Activated naive CD4-positive, alpha-beta T cell treated with anti-CD3 and anti-CD28 coated beads, Interleukin-2, amount 50 U/mL, for 72 hours (primary cell): ENCODE data around the gene CYP2B6. TPM values are rescaled to one million over a fixed set of nuclear protein-coding genes. Genes with fewer than 3 reads are reported as not detected.
"Not testable (repeated sequence)": the region's sequence is repeated elsewhere in the genome, so short reads cannot be mapped to it uniquely, and the experiment has no call there.

Experiments
- ATAC-seq, 2 donors: fragments of 150-1000 bp; cut with Tn5 transposase; 2 replicates each; pipeline ENCODE4 v1.10.0; 2021; ENCODE audit warnings: mild to moderate bottlenecking in 2 of 2, moderate library complexity in 2 of 2
- DNase-seq, 2 donors: peaks; one replicate each; pipeline ENCODE4 v3.0.0; 2021 to 2022; ENCODE audit warnings: low spot score in 2 of 2
- H3K27ac Mint-ChIP-seq, 2 donors: one replicate each; pipeline ENCODE4 v1.8.0; 2022; ENCODE audit warnings: mild to moderate bottlenecking in 2 of 2, mixed read lengths in 2 of 2
- H3K36me3 Mint-ChIP-seq, 2 donors: one replicate each; pipeline ENCODE4 v1.8.0; 2022; ENCODE audit warnings: mixed read lengths in 2 of 2
- H3K9me3 Mint-ChIP-seq, 2 donors: one replicate each; pipeline ENCODE4 v1.8.0; 2022; ENCODE audit warnings: mixed read lengths in 2 of 2
- total RNA-seq, 2 donors: library from RNA; stranded (reverse); gene quantifications; one replicate each; pipeline ENCODE4 v1.2.3, GENCODE V29; 2022

CYP2B6 gene
- total RNA-seq, 2 donors from 2014 or later, result not detected

DNA sequence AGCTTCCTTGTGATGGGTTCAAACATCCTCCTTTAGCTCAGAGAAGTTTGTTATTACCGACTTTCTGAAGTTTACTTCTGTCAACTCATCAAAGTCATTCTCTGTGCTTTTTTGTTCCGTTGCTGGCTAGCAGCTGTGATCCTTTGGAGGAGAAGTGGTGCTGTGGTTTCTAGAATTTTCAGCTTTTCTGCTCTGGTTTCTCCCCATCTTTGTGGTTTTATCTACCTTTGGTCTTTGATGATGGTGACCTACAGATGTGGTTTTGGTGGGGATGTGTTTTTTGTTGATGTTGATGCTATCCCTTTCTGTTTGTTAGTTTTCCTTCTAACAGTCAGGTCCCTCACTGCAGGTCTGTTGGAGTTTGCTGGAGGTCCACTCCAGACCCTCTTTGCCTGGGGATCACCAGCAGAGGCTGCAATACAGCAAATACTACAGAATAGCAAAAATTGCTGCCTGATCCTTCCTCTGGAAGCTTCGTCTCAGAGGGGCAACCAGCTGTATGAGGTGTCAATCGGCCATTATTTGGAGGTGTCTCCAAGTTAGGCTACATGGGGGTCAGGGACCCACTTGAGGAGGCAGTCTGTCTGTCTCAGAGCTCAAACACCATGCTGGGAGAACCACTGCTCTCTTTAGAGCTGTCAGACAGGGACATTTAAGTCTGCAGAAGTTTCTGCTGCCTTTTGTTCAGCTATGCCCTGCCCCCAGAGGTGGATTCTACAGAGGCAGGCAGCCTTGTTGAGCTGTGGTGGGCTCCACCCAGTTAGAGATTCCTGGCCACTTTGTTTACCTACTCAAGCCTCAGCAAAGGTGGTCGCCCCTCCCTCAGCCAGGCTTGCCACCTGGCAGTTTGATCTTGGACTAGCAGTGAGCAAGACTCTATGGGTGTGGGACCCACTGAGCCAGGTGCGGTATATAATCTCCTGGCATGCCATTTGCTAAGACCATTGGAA, 20.4 kb upstream of the CYP2B6 start:
- not testable (repeated sequence) for H3K9me3 Mint-ChIP-seq, H3K36me3 Mint-ChIP-seq
- H3K27ac Mint-ChIP-seq, result peak overlapping the region in 1 of 2 donors; percentile 56
- peak in 1 of 2 donors; percentile 15 for DNase-seq
- peak in 1 of 2 donors; percentile 67 for ATAC-seq

GRCh38 chr19:40974633-40975037, 16.4 kb upstream of the CYP2B6 start:
- ATAC-seq (peak; percentile 78 to 85), DNase-seq (peak; percentile 62 to 80)
- Mint-ChIP-seq H3K9me3 (no peaks in the 10 kb centered on the region), H3K27ac (no peak overlapping the region), H3K36me3 (no peaks in the 10 kb centered on the region)

- Mint-ChIP-seq H3K27ac (no peak overlapping the region), H3K36me3 (no peaks in the 10 kb centered on the region)
- peak; percentile 36 to 72 for ATAC-seq
Measured at GRCh38 chr19:40976134-40976533, 14.9 kb upstream of the CYP2B6 start.

DNA sequence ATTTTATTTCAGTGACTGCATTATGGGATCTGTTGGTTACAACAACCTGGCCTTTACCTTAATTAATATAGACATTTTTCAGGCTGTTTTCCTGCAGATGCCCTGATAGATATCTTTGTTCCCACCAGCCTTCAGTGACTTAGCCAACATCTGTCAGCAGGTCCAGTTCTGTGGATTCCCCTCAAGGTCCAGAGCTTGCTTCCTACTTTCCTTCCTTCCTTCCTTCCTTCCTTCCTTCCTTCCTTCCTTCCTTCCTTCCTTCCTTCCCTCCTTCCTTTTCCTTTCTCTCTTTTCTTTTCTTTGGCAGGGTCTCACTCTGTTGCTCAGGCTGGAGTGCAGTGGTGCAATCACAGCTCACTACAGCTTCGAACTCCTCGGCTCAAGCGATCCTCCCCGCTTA, 14.4 kb upstream of the CYP2B6 start:
- peak overlapping the region in 1 of 2 donors; percentile 27 for H3K27ac Mint-ChIP-seq

More at GRCh38 chr19:40976134-40976533, 14.9 kb upstream of the CYP2B6 start:
- peaks cover 0 to under 1% of the 10 kb centered on the region in 2 donors for H3K9me3 Mint-ChIP-seq
- DNase-seq, result no peak

DNA sequence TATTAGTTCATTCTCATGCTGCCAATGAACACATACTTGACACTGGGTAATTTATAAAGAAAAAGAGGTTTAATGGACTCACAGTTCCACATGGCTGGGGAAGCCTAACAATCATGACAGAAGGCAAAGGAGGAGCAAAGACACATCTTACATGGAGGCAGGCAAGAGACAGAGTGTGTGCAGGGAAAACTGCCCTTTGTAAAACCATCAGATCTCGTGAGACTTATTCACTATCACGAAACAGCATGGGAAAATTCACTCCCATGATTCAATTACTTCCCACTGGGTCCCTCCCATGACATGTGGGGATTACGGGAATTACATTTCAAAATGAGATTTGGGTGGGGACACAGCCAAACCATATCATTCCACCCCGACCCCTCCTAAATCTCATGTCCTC, 11.3 kb upstream of the CYP2B6 start:
- H3K36me3 Mint-ChIP-seq, result not testable (repeated sequence)

More for the DNA sequence above, 14.4 kb upstream of the CYP2B6 start:
- no peak for ATAC-seq
- Mint-ChIP-seq H3K36me3 (no peaks in the 10 kb centered on the region), H3K9me3 (peaks cover 0 to 6% of the 10 kb centered on the region in 2 donors)
- no peak for DNase-seq

DNA sequence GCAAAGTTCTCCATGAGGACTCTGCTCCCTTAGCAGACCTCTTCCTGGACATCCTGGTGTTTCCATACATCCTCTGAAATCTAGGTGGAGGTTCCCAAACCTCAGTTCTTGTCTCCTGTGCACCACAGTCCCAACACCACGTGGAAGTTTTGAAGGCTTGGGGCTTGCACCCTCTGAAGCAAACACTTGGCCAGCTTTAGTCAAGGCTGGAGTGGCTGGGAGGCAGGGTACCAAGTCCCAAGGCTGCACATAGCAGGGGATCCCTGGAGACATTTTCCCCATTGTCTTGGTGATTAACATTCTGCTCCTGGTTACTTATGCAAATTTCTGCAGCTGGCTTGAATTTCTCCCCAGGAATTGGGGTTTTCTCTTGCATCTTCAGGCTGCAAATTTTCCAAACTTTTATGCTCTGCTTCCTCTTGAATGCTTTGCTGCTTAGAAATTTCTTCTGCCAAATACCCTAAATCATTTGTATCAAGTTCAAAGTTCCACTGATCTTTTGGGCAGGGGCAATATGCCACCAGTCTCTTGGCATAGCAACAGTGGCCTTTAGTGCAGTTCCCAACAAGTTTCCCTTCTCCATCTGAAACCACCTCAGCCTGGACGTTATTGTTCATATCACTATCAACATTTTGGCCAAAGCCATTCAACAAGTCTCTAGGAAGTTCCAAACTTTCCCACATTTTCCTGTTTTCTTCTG, 10.2 kb upstream of the CYP2B6 start:
- DNase-seq, H3K27ac Mint-ChIP-seq, ATAC-seq, H3K9me3 Mint-ChIP-seq, H3K36me3 Mint-ChIP-seq: not testable (repeated sequence)

More for the DNA sequence above, 11.3 kb upstream of the CYP2B6 start:
- not testable (repeated sequence) for H3K27ac Mint-ChIP-seq, H3K9me3 Mint-ChIP-seq, ATAC-seq, DNase-seq

DNA sequence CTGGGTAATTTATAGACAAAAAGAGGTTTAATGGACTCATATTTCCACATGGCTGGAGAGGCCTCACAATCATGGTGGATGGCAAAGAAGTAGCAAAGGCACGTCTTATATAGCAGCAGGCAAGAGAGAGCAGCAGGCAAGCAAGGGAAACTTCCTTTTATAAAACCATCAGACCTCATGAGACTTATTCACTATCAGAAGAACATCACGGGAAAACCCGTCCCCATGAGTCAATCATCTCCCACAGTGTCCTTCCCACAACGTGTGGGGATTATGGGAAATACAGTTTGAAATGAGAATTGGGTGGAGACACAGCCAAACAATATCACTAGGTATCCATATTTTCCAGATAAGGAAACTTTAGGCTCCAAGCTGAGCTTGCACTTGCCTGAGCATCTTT, 9.5 kb upstream of the CYP2B6 start:
- H3K36me3 Mint-ChIP-seq, result no peaks in the 10 kb centered on the region
- no peak overlapping the region for H3K27ac Mint-ChIP-seq
- ATAC-seq (no peak), DNase-seq (no peak)
- H3K9me3 Mint-ChIP-seq, result peaks cover 0 to 6% of the 10 kb centered on the region in 2 donors

DNA sequence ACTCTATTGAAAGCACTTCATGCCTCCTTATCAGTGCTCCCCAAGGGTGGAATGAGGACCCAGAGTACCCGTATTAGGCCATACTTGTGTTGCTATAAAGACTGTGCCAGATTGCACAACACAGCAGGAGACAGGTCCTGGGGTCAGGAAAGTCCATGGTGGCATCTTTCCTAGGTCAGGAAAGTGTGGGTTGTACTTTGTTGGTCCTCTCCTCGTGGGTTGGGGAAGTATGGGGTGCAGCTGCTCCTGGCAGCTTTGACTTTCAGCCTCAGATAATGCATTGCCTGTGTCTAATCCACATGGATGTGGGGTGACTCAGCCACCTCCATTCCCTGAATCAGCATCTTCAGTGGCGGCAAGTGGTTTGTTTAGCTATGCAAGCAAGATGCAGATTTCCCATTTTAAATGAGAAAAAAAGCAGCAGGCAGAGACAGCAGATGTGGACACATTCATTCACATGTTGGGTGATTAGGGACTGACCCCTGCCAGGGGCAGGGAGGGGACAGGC, 8.4 kb upstream of the CYP2B6 start:
- Mint-ChIP-seq H3K9me3 (peaks cover 0 to 6% of the 10 kb centered on the region in 2 donors), H3K27ac (no peak overlapping the region), H3K36me3 (no peaks in the 10 kb centered on the region)
- ATAC-seq, result no peak
- no peak for DNase-seq

DNA sequence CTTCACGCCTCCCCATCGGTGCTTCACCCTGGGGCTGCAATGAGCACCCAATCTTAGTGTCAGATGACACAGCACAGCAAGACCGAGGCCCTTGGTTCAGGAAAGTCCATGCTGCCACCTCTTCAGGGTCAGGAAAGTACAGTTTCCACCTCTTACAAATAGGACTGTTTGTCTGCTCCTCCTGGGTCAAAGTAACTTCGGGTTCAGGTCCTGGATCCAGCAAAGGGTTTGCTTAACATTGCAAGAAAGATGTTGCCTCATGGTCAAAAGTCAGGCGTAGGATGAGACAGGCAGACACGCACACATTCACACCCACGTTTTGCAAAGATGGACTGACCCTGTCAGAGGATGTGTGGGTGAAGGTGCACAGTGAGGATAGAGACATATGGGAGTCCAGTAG, 1.6 kb upstream of the CYP2B6 start:
- ATAC-seq, result no peak
- peaks cover 0 to 5% of the 10 kb centered on the region in 2 donors for H3K9me3 Mint-ChIP-seq
- no peak for DNase-seq
- H3K27ac Mint-ChIP-seq, result no peak overlapping the region
- H3K36me3 Mint-ChIP-seq, result no peaks in the 10 kb centered on the region

- DNase-seq (no peak), ATAC-seq (peak; percentile 63 to 77)
- Mint-ChIP-seq H3K9me3 (no peaks in the 10 kb centered on the region), H3K27ac (no peak overlapping the region), H3K36me3 (no peaks in the 10 kb centered on the region)
Measured at GRCh38 chr19:40995355-40995754, 4.3 kb downstream of the CYP2B6 start.

- not testable (repeated sequence) for H3K27ac Mint-ChIP-seq, ATAC-seq, DNase-seq, H3K9me3 Mint-ChIP-seq, H3K36me3 Mint-ChIP-seq
Measured at GRCh38 chr19:40999018-40999417, 7.9 kb downstream of the CYP2B6 start.

DNA sequence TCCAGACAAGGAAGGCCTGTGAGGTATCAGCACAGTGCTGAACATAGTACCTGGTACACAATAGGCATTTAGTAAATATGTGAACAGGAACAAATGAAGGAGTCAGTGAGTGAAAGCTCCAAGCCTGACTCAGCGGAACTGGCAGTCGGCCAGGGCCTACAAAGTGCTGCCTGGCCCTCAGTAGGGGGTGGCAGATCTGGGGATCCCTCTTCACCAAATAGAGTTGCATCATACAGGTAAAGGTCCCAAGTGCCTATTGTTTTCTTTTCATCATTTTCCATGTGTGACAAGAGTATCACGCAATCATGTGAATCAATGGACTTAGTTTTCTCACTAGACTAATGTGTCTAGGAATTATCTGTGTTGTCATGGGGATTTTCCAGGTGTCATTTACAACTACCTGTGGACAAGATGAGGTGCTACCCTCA, 9.2 kb downstream of the CYP2B6 start:
- ATAC-seq (no peak), DNase-seq (peak in 1 of 2 donors; percentile 5)
- H3K9me3 Mint-ChIP-seq, result peaks cover 0 to 5% of the 10 kb centered on the region in 2 donors

GRCh38 chr19:41001243-41001971, 10.3 kb downstream of the CYP2B6 start:
- no peak for DNase-seq
- no peak overlapping the region for H3K27ac Mint-ChIP-seq
- H3K9me3 Mint-ChIP-seq, result peaks cover 0 to 5% of the 10 kb centered on the region in 2 donors
- no peaks in the 10 kb centered on the region for H3K36me3 Mint-ChIP-seq
- no peak for ATAC-seq

More for the DNA sequence above, 9.2 kb downstream of the CYP2B6 start:
- no peaks in the 10 kb centered on the region for H3K36me3 Mint-ChIP-seq
- H3K27ac Mint-ChIP-seq, result no peak overlapping the region

DNA sequence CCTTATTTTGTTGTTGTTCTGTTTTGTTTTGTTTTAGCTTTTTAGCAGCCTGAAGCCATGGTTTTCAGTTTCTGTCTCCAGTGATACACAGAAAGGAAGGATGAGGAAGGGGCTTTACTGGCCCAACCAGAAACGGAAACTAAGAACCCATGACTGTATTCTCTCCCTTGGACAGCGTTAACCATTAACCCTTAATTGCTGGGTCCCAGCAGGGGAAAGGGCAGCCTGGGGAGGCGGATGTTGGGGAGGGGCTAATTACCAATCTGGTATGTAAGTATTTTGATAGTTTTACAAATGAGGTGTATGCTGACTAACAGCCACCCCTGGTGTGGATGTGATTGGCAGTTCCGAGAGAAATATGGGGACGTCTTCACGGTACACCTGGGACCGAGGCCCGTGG, 12.6 kb downstream of the CYP2B6 start:
- ATAC-seq, H3K27ac Mint-ChIP-seq, DNase-seq, H3K9me3 Mint-ChIP-seq, H3K36me3 Mint-ChIP-seq: not testable (repeated sequence)

DNA sequence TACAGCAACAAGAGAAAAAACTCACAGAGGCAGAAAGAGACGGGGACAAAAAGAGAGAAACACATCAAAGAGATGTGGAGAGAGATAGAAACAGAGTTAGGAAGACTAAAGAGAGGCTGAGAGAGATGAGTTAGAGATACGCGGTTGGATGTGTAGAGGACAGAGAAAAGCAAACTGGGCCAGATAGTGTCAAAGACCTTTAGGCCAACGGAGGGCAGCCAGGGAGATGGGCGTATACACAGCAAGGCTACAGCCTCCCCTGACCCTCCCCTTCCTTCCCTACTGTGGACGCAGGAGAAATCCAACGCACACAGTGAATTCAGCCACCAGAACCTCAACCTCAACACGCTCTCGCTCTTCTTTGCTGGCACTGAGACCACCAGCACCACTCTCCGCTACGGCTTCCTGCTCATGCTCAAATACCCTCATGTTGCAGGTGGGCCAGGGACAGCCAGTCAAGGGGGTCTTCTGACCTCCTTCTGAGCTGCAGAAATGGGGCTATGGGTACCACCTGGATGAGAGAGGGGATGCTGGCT, 18.7 kb downstream of the CYP2B6 start:
- Mint-ChIP-seq H3K36me3 (no peaks in the 10 kb centered on the region), H3K9me3 (peaks cover 0 to 5% of the 10 kb centered on the region in 2 donors), H3K27ac (no peak overlapping the region)
- no peak for DNase-seq
- ATAC-seq, result no peak

DNA sequence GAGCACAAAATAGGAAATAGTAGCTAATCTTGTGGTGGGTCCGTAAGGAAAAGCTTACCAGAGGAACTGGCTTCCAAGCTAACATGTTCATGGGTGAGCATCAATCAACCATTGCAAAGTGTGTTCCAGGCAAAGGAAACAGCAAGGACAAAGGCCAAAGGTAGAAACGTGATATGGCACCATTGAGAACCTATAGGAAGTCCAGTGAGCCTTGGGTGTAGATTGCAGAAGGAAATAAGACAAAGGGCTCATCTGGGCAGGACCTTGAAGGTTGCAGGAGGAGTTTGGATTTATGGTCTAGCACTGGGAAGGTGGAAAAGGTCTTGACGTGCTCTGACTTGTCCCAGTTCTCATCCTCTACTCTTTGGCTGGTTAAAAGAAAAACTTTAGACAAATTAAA, 22.3 kb downstream of the CYP2B6 start:
- no peak for DNase-seq
- Mint-ChIP-seq H3K9me3 (peaks cover 0 to 5% of the 10 kb centered on the region in 2 donors), H3K36me3 (no peaks in the 10 kb centered on the region), H3K27ac (no peak overlapping the region)
- ATAC-seq, result no peak
